Activated CD4-positive, alpha-beta T cell treated with anti-CD3 and anti-CD28 coated beads for 36 hours (primary cell): ENCODE measurements around the gene SYNE1. TPM values are rescaled to one million over a fixed set of nuclear protein-coding genes. Genes with fewer than 3 reads are reported as not detected.

Source experiments
- ATAC-seq: fragments of 200-7000 bp; cut with Tn5 transposase; one replicate; pipeline ENCODE4 v1.10.0; 2021; ENCODE audit warnings: mild to moderate bottlenecking, moderate library complexity
- CTCF ChIA-PET: fragments of 350-600 bp; sonication (Branson Sonifier 250); formaldehyde crosslinking; loops from one replicate; lab custom pipeline; 2021; ENCODE audit warnings: antibody characterized with exemption; lab: Charles Lee
- POLR2A ChIA-PET: fragments of 350-600 bp; sonication (Branson Sonifier 250); formaldehyde crosslinking; loops from one replicate; lab custom pipeline; 2021; ENCODE audit warnings: antibody characterized with exemption, inconsistent platforms; lab: Charles Lee
- DNase-seq: peaks from one replicate; pipeline ENCODE4 v3.0.0-alpha.2; 2020
- H3K27ac Mint-ChIP-seq: one replicate; pipeline ENCODE4 v1.8.0; 2021; ENCODE audit warnings: mixed read lengths
- H3K27me3 Mint-ChIP-seq: one replicate; pipeline ENCODE4 v1.8.0; 2021; ENCODE audit warnings: mixed read lengths
- H3K36me3 Mint-ChIP-seq: one replicate; pipeline ENCODE4 v1.8.0; 2021; ENCODE audit warnings: low read depth, mixed read lengths
- H3K4me1 Mint-ChIP-seq: one replicate; pipeline ENCODE4 v1.8.0; 2021; ENCODE audit warnings: mixed read lengths
- H3K4me3 Mint-ChIP-seq: one replicate; pipeline ENCODE4 v1.8.0; 2021; ENCODE audit warnings: mild to moderate bottlenecking, moderate library complexity, mixed read lengths
- H3K9me3 Mint-ChIP-seq: one replicate; pipeline ENCODE4 v1.8.0; 2021; ENCODE audit warnings: low read depth, mixed read lengths
- intact Hi-C, 2 experiments: fragments of 100-400 bp; cut with DNase I in 1 of 2; cut with micrococcal nuclease in 1 of 2; formaldehyde crosslinking; loops; one replicate each; pipeline versions ENCODE4 v1.14.2 to v1.15.1; 2022 to 2024; cut with DNase I, micrococcal nuclease
- total RNA-seq, 2 experiments: library from RNA; stranded (reverse); gene quantifications; one replicate each; pipeline ENCODE4 v1.2.3, GENCODE V29; 2021

SYNE1 gene
- total RNA-seq, 2 experiments from 2014 or later, result 20.8 to 21.9 TPM

- Mint-ChIP-seq H3K27ac (no peak overlapping the region), H3K27me3 (no peaks in the 10 kb centered on the region), H3K4me3 (no peak overlapping the region), H3K9me3 (no peaks in the 10 kb centered on the region), H3K4me1 (no peaks in the 10 kb centered on the region), H3K36me3 (no peaks in the 10 kb centered on the region)
- ATAC-seq (no peak), DNase-seq (no peak)
- intact Hi-C loops, result loop anchor here in 1 of 2 experiments (10.0 kb wide), 1 partner anchor 543 kb away; no protein-coding TSS in a partner anchor
- CTCF ChIA-PET, result no interaction called here
- POLR2A ChIA-PET, result no interaction called here
These were observed 154.9 kb downstream of the SYNE1 start for GRCh38 chr6:152482289-152482688.

- ATAC-seq, result no peak
- intact Hi-C loops, result no loop called here
- no peak overlapping the region for H3K27ac Mint-ChIP-seq
These were observed 158.7 kb downstream of the SYNE1 start for GRCh38 chr6:152478377-152479010.

GRCh38 chr6:152474354-152474753 is 162.8 kb downstream of the SYNE1 start:
- ATAC-seq (no peak), DNase-seq (no peak)
- Mint-ChIP-seq H3K27ac (no peak overlapping the region), H3K9me3 (no peaks in the 10 kb centered on the region), H3K4me3 (no peak overlapping the region), H3K4me1 (no peaks in the 10 kb centered on the region), H3K36me3 (no peaks in the 10 kb centered on the region), H3K27me3 (peaks cover 8% of the 10 kb centered on the region)
- intact Hi-C loops, result no loop called here
- POLR2A ChIA-PET, result no interaction called here
- CTCF ChIA-PET, result no interaction called here

More at GRCh38 chr6:152478377-152479010, 158.7 kb downstream of the SYNE1 start:
- CTCF ChIA-PET, result interaction anchor here (0.7 kb wide), 1 partner anchor 60 kb away, joined by 3 read pairs; no protein-coding TSS in a partner anchor
- Mint-ChIP-seq H3K4me1 (no peaks in the 10 kb centered on the region), H3K4me3 (no peak overlapping the region), H3K9me3 (no peaks in the 10 kb centered on the region), H3K36me3 (no peaks in the 10 kb centered on the region), H3K27me3 (peaks cover 3% of the 10 kb centered on the region)
- POLR2A ChIA-PET, result no interaction called here
- no peak for DNase-seq

- no peak overlapping the region for H3K4me3 Mint-ChIP-seq
- peaks cover 8% of the 10 kb centered on the region for H3K27me3 Mint-ChIP-seq
- intact Hi-C loops, result no loop called here
- H3K9me3 Mint-ChIP-seq, result no peaks in the 10 kb centered on the region
- H3K4me1 Mint-ChIP-seq, result no peaks in the 10 kb centered on the region
- no peaks in the 10 kb centered on the region for H3K36me3 Mint-ChIP-seq
- CTCF ChIA-PET, result interaction anchor here (0.6 to 1.0 kb wide), 3 partner anchors 8 to 13 kb away, joined by 3 to 7 read pairs (median 3); no protein-coding TSS in a partner anchor
- POLR2A ChIA-PET, result no interaction called here
- no peak overlapping the region for H3K27ac Mint-ChIP-seq
- no peak for DNase-seq
- ATAC-seq, result no peak
These were observed 164.8 kb downstream of the SYNE1 start for GRCh38 chr6:152472325-152472724.

- Mint-ChIP-seq H3K36me3 (no peaks in the 10 kb centered on the region), H3K4me3 (no peak overlapping the region), H3K27ac (no peak overlapping the region), H3K27me3 (peaks cover 8% of the 10 kb centered on the region), H3K4me1 (no peaks in the 10 kb centered on the region), H3K9me3 (no peaks in the 10 kb centered on the region)
- ATAC-seq, result no peak
- ChIA-PET POLR2A (no interaction called here), CTCF (interaction anchor here (1.0 kb wide), 1 partner anchor 9 kb away, joined by 4 read pairs; no protein-coding TSS in a partner anchor)
- intact Hi-C loops, result no loop called here
- DNase-seq, result no peak
These were observed 165.5 kb downstream of the SYNE1 start for GRCh38 chr6:152471456-152472265.

- Mint-ChIP-seq H3K4me3 (no peak overlapping the region), H3K27ac (no peak overlapping the region), H3K36me3 (no peaks in the 10 kb centered on the region), H3K27me3 (peaks cover 15% of the 10 kb centered on the region), H3K9me3 (no peaks in the 10 kb centered on the region), H3K4me1 (peaks cover 6% of the 10 kb centered on the region)
- ChIA-PET CTCF (interaction anchor here (0.6 kb wide), 1 partner anchor 95 kb away, joined by 3 read pairs; no protein-coding TSS in a partner anchor), POLR2A (no interaction called here)
- intact Hi-C loops, result no loop called here
- ATAC-seq, result no peak
- no peak for DNase-seq
These were observed 174.0 kb downstream of the SYNE1 start for GRCh38 chr6:152463164-152463563.

GRCh38 chr6:152462716-152463115 is 174.4 kb downstream of the SYNE1 start:
- H3K36me3 Mint-ChIP-seq, result no peaks in the 10 kb centered on the region
- DNase-seq, result no peak
- ATAC-seq, result no peak
- peaks cover 6% of the 10 kb centered on the region for H3K4me1 Mint-ChIP-seq
- POLR2A ChIA-PET, result no interaction called here
- no peak overlapping the region for H3K27ac Mint-ChIP-seq
- CTCF ChIA-PET, result interaction anchor here (0.8 to 1.6 kb wide), 2 partner anchors 10 kb away, joined by 3 to 7 read pairs; no protein-coding TSS in a partner anchor
- intact Hi-C loops, result no loop called here
- H3K9me3 Mint-ChIP-seq, result no peaks in the 10 kb centered on the region
- H3K27me3 Mint-ChIP-seq, result peaks cover 16% of the 10 kb centered on the region
- H3K4me3 Mint-ChIP-seq, result no peak overlapping the region

GRCh38 chr6:152461556-152461955 is 175.6 kb downstream of the SYNE1 start:
- H3K36me3 Mint-ChIP-seq, result no peaks in the 10 kb centered on the region
- ChIA-PET CTCF (interaction anchor here (1.6 kb wide), 1 partner anchor 9 kb away, joined by 3 read pairs; no protein-coding TSS in a partner anchor), POLR2A (no interaction called here)
- DNase-seq (no peak), ATAC-seq (no peak)
- H3K27me3 Mint-ChIP-seq, result peaks cover 19% of the 10 kb centered on the region
- no peaks in the 10 kb centered on the region for H3K9me3 Mint-ChIP-seq
- no peak overlapping the region for H3K27ac Mint-ChIP-seq
- H3K4me1 Mint-ChIP-seq, result peaks cover 6% of the 10 kb centered on the region
- intact Hi-C loops, result no loop called here
- no peak overlapping the region for H3K4me3 Mint-ChIP-seq

GRCh38 chr6:152458648-152459644 is 178.2 kb downstream of the SYNE1 start:
- no peak overlapping the region for H3K4me3 Mint-ChIP-seq
- DNase-seq, result no peak
- H3K27me3 Mint-ChIP-seq, result peaks cover 16% of the 10 kb centered on the region
- H3K27ac Mint-ChIP-seq, result no peak overlapping the region
- CTCF ChIA-PET, result no interaction called here
- peaks cover 6% of the 10 kb centered on the region for H3K4me1 Mint-ChIP-seq
- H3K36me3 Mint-ChIP-seq, result no peaks in the 10 kb centered on the region
- POLR2A ChIA-PET, result no interaction called here
- no peaks in the 10 kb centered on the region for H3K9me3 Mint-ChIP-seq
- intact Hi-C loops, result no loop called here
- ATAC-seq, result no peak

GRCh38 chr6:152457949-152458624 is 179.1 kb downstream of the SYNE1 start:
- no peak overlapping the region for H3K4me3 Mint-ChIP-seq
- ChIA-PET CTCF (no interaction called here), POLR2A (no interaction called here)

More at GRCh38 chr6:152457949-152458624, 179.1 kb downstream of the SYNE1 start:
- ATAC-seq, result no peak
- intact Hi-C loops, result no loop called here
- H3K27me3 Mint-ChIP-seq, result peaks cover 16% of the 10 kb centered on the region
- peaks cover 6% of the 10 kb centered on the region for H3K4me1 Mint-ChIP-seq
- no peak overlapping the region for H3K27ac Mint-ChIP-seq
- no peaks in the 10 kb centered on the region for H3K36me3 Mint-ChIP-seq
- H3K9me3 Mint-ChIP-seq, result no peaks in the 10 kb centered on the region
- DNase-seq, result no peak
